Keratinocyte (primary cell): ENCODE results near the gene ABLIM2. TPM values are rescaled to one million over a fixed set of nuclear protein-coding genes. Genes with fewer than 3 reads are reported as not detected.

ENCODE experiments used
- DNase-seq: peaks from one replicate; pipeline ENCODE4 v3.0.0-alpha.2; 2011; ENCODE audit warnings: low read depth, missing footprints, low spot score
- FAIRE-seq: peaks from 2 replicates; lab custom pipeline; 2011; peaks lifted over from hg19 to GRCh38; lab: Jason Lieb, UNC
- H2AFZ ChIP-seq: 2 replicates; pipeline ENCODE4 v1.6.0; 2012; ENCODE audit warnings: low read length, control low read depth, inconsistent platforms; ENCODE audit not compliant: control insufficient read depth
- H3K27ac ChIP-seq: 2 replicates; pipeline ENCODE4 v1.5.1; 2011; ENCODE audit warnings: low read length; ENCODE audit not compliant: control insufficient read depth, insufficient read depth
- H3K27me3 ChIP-seq: 3 replicates; pipeline ENCODE4 v1.6.0; 2011; ENCODE audit warnings: low read length; ENCODE audit not compliant: control insufficient read depth, insufficient read depth; ENCODE audit errors: extremely low read depth
- H3K36me3 ChIP-seq, 2 experiments: 2 replicates in 1 of 2; 3 replicates in 1 of 2; pipeline ENCODE4 v1.5.1; 2011; ENCODE audit warnings: low read length in 2 of 2, mild to moderate bottlenecking in 1 of 2; ENCODE audit not compliant: control insufficient read depth in 2 of 2, insufficient read depth in 2 of 2; ENCODE audit errors: extremely low read depth in 1 of 2
- H3K4me1 ChIP-seq: 3 replicates; pipeline ENCODE4 v1.5.1; 2011; ENCODE audit warnings: low read length; ENCODE audit not compliant: control insufficient read depth, insufficient read depth; ENCODE audit errors: extremely low read depth
- H3K4me2 ChIP-seq: 3 replicates; pipeline ENCODE4 v1.6.0; 2011; ENCODE audit warnings: low read depth, low read length; ENCODE audit not compliant: control insufficient read depth, insufficient read depth; ENCODE audit errors: extremely low read depth
- H3K4me3 ChIP-seq, 3 experiments: fragments of 200-600 bp in 1 of 3; sonication (generic) in 1 of 3; 2 replicates in 2 of 3; 3 replicates in 1 of 3; pipeline ENCODE4 v1.5.1; 2011 to 2016; ENCODE audit warnings: low read length in 3 of 3, mild to moderate bottlenecking in 3 of 3, control low read depth in 2 of 3, inconsistent platforms in 1 of 3, low read depth in 1 of 3, mixed read lengths in 1 of 3, mixed run types in 1 of 3, moderate library complexity in 1 of 3; ENCODE audit not compliant: control insufficient read depth in 2 of 3, insufficient read depth in 2 of 3; ENCODE audit errors: extremely low read depth in 1 of 3
- H3K79me2 ChIP-seq: 2 replicates; pipeline ENCODE4 v1.6.0; 2012; ENCODE audit warnings: low read length; ENCODE audit not compliant: control insufficient read depth, insufficient read depth
- H3K9ac ChIP-seq: 3 replicates; pipeline ENCODE4 v1.6.0; 2011; ENCODE audit warnings: low read length; ENCODE audit not compliant: control insufficient read depth, insufficient read depth; ENCODE audit errors: extremely low read depth
- H3K9me1 ChIP-seq: 3 replicates; pipeline ENCODE4 v1.6.0; 2011; ENCODE audit warnings: low read length; ENCODE audit not compliant: control insufficient read depth, insufficient read depth; ENCODE audit errors: extremely low read depth
- H3K9me3 ChIP-seq: 2 replicates; pipeline ENCODE4 v1.5.1; 2012; ENCODE audit warnings: low read depth, low read length; ENCODE audit not compliant: control insufficient read depth
- H4K20me1 ChIP-seq: 3 replicates; pipeline ENCODE4 v1.6.0; 2011; ENCODE audit warnings: low read length; ENCODE audit not compliant: control insufficient read depth, insufficient read depth; ENCODE audit errors: extremely low read depth
- CTCF ChIP-seq, 3 experiments: IDR thresholded peaks in 1 of 3; conservative IDR thresholded peaks in 1 of 3; optimal IDR thresholded peaks in 1 of 3; 2 replicates in 2 of 3; 3 replicates in 1 of 3; pipeline versions ENCODE3 to v1.5.1; 2011; ENCODE audit warnings: low read length in 3 of 3, mild to moderate bottlenecking in 3 of 3, moderate library complexity in 2 of 3, control low read depth in 1 of 3, inconsistent platforms in 1 of 3; ENCODE audit not compliant: insufficient read depth in 2 of 3; ENCODE audit errors: extremely low read depth in 1 of 3
- EZH2 ChIP-seq: IDR thresholded peaks from one replicate; pipeline ENCODE4 v1.6.1; 2012; ENCODE audit warnings: inconsistent platforms, mild to moderate bottlenecking, low read length, moderate library complexity
- dilution Hi-C: fragments of 300-500 bp; cut with MboI; formaldehyde crosslinking; loops from one replicate; pipeline ENCODE4 v1.7.0; 2020; ENCODE audit warnings: low sequenced_read_pairs; ENCODE audit not compliant: extremely low pct_ligation_motif_present
- polyA plus RNA-seq, 5 experiments: library from polyadenylated mRNA; depleted of rRNA in 3 of 5; stranded (reverse) in 3 of 5; stranded (forward) in 1 of 5; unstranded in 1 of 5; fragments of >200 nt; gene quantifications; 1 replicate in 1 of 5; 2 replicates in 3 of 5; 3 replicates in 1 of 5; pipeline versions ENCODE4 v1.2.1 to v1.2.3, GENCODE V29; 2011 to 2012; ENCODE audit warnings: missing spikeins in 2 of 5, low read depth in 1 of 5, low replicate concordance in 1 of 5

Gene ABLIM2
- polyA plus RNA-seq, 1 donor (not counting 4 experiments of a cell fraction or from before 2014, with no cell fraction given), result 0.94 TPM

DNA sequence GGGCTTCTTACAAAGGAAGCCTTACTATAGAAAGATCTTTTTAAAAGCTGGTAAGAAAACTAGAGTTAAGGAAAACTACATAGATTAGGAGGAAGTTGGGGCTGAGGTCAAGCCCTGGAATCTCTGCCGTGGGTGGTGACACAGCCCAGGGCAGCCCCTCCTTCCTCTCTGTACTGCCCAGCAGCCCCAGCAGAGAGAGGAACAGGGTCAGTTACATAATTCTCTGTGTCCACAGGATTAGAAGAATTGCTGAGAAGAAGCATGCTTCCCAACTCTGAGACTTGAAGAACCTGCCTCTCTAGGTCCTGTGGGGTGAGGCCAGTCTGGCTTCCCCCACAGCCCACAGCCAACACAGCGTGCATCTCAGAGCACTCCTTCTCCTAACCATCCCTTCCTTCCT is 9.2 kb upstream of the ABLIM2 start:
- Histone ChIP-seq H3K4me3 (no peak overlapping the region), H3K4me1 (peaks cover 24% of the 10 kb centered on the region), H3K4me2 (no peak overlapping the region), H3K79me2 (no peaks in the 10 kb centered on the region), H4K20me1 (no peaks in the 10 kb centered on the region), H3K9me1 (no peaks in the 10 kb centered on the region), H3K36me3 (no peaks in the 10 kb centered on the region), H2AFZ (no peak overlapping the region), H3K9me3 (peaks cover 4% of the 10 kb centered on the region), H3K9ac (no peak overlapping the region), H3K27me3 (peaks cover 8% of the 10 kb centered on the region), H3K27ac (no peak overlapping the region)
- DNase-seq (no peak), FAIRE-seq (no peak)
- dilution Hi-C loops, result no loop called here
- no peak for TF ChIP-seq EZH2
- TF ChIP-seq CTCF (optimal IDR thresholded peaks at IDR 0.05 in 1 of 3, IDR thresholded peaks at IDR 0.05 in 1 of 3, conservative IDR thresholded peaks at IDR 0.05 in 1 of 3; ENCODE audit: extremely low read depth in 1 of 3, insufficient read depth in 2 of 3, low read length in 3 of 3), result no peak

DNA sequence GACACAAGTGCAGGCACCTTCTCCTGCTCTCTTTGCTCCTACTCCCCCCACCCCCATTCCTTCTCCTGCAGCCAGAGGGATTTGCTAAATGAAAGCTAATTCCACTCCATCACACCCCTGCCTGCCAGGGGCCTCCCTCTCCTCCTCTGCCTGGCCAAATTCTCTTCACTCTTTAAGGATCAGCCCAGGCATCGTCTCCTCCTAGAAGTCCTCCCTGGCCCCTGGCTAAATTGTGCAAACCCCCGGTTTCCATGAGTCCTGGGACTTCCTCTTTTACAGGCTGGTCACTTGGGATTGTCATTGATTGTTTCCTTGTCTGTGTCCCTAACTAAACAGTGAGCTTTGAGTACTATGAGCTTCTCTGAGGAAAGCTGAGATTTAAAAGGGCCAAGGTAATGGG is 8.7 kb upstream of the ABLIM2 start:
- Histone ChIP-seq H3K9me3 (peaks cover 4% of the 10 kb centered on the region), H3K4me2 (no peak overlapping the region), H3K4me3 (no peak overlapping the region), H3K27ac (no peak overlapping the region), H2AFZ (no peak overlapping the region), H4K20me1 (no peaks in the 10 kb centered on the region), H3K79me2 (no peaks in the 10 kb centered on the region), H3K4me1 (peaks cover 26% of the 10 kb centered on the region), H3K27me3 (peaks cover 7% of the 10 kb centered on the region), H3K36me3 (no peaks in the 10 kb centered on the region), H3K9me1 (no peaks in the 10 kb centered on the region), H3K9ac (no peak overlapping the region)
- DNase-seq, result no peak
- no peak for TF ChIP-seq EZH2
- TF ChIP-seq CTCF (optimal IDR thresholded peaks at IDR 0.05 in 1 of 3, IDR thresholded peaks at IDR 0.05 in 1 of 3, conservative IDR thresholded peaks at IDR 0.05 in 1 of 3; ENCODE audit: extremely low read depth in 1 of 3, insufficient read depth in 2 of 3, low read length in 3 of 3), result no peak
- no peak for FAIRE-seq
- dilution Hi-C loops, result no loop called here
